HEK293T (cell line): ENCODE measurements around the gene FAXDC2.

Experiments
- CTCF ChIA-PET: fragments of 350-600 bp; formaldehyde crosslinking; extraction: SDS; loops from one replicate; lab custom pipeline; 2021; ENCODE audit warnings: antibody characterized with exemption, inconsistent platforms; lab: Yijun Ruan, JAX
- POLR2A ChIA-PET: fragments of 350-600 bp; formaldehyde crosslinking; extraction: SDS; loops from one replicate; lab custom pipeline; 2020; ENCODE audit warnings: antibody characterized with exemption, inconsistent platforms; lab: Yijun Ruan, JAX
- DNase-seq: peaks from one replicate; pipeline ENCODE4 v3.0.0; 2012; ENCODE audit warnings: mixed read lengths; ENCODE audit errors: extremely low spot score
- ARNT ChIP-seq: fragments of 450-650 bp; IDR thresholded peaks from 2 replicates; pipeline ENCODE4 v1.6.1; 2017; ENCODE audit warnings: mild to moderate bottlenecking
- BHLHE40 ChIP-seq: fragments of 450-650 bp; IDR thresholded peaks from 2 replicates; pipeline ENCODE4 v1.6.1; 2016; ENCODE audit warnings: mild to moderate bottlenecking, moderate library complexity, borderline replicate concordance
- CTBP1 ChIP-seq: fragments of 450-650 bp; IDR thresholded peaks from 2 replicates; pipeline ENCODE4 v1.6.1; 2016; ENCODE audit warnings: borderline replicate concordance
- ELF4 ChIP-seq: fragments of 450-650 bp; IDR thresholded peaks from 2 replicates; pipeline ENCODE4 v1.6.1; 2017; ENCODE audit warnings: antibody characterized with exemption
- FOXA1 ChIP-seq: fragments of 450-650 bp; IDR thresholded peaks from 2 replicates; pipeline ENCODE4 v1.6.1; 2016; ENCODE audit warnings: mild to moderate bottlenecking
- FOXK2 ChIP-seq: fragments of 450-650 bp; IDR thresholded peaks from 2 replicates; pipeline ENCODE4 v1.6.1; 2016; ENCODE audit warnings: mild to moderate bottlenecking
- FOXM1 ChIP-seq: fragments of 450-650 bp; IDR thresholded peaks from 2 replicates; pipeline ENCODE4 v1.6.1; 2017; ENCODE audit warnings: mild to moderate bottlenecking, borderline replicate concordance
- HDGF ChIP-seq: fragments of 450-650 bp; IDR thresholded peaks from 2 replicates; pipeline ENCODE4 v1.6.1; 2017; ENCODE audit warnings: antibody characterized with exemption, borderline replicate concordance
- L3MBTL2 ChIP-seq: fragments of 450-650 bp; conservative IDR thresholded peaks from 2 replicates; pipeline ENCODE4 v1.6.1; 2016; ENCODE audit warnings: mild to moderate bottlenecking
- LEF1 ChIP-seq: fragments of 450-650 bp; IDR thresholded peaks from 2 replicates; pipeline ENCODE4 v1.6.1; 2017; ENCODE audit warnings: mild to moderate bottlenecking, borderline replicate concordance
- NFRKB ChIP-seq: fragments of 450-650 bp; IDR thresholded peaks from 2 replicates; pipeline ENCODE4 v1.6.1; 2016; ENCODE audit warnings: mild to moderate bottlenecking, moderate library complexity
- SP1 ChIP-seq: fragments of 450-650 bp; IDR thresholded peaks from 2 replicates; pipeline ENCODE4 v1.6.1; 2017
- SUZ12 ChIP-seq: fragments of 450-650 bp; IDR thresholded peaks from 2 replicates; pipeline ENCODE4 v1.6.1; 2016; ENCODE audit warnings: mild to moderate bottlenecking
- TARDBP ChIP-seq: fragments of 450-650 bp; IDR thresholded peaks from 2 replicates; pipeline ENCODE4 v1.6.1; 2016
- ZNF384 ChIP-seq: fragments of 450-650 bp; IDR thresholded peaks from 2 replicates; pipeline ENCODE4 v1.6.1; 2016
- TF ChIP-seq, protein P1 (sequence below): fragments of 450-650 bp; IDR thresholded peaks from 2 replicates; pipeline ENCODE4 v1.6.1; 2016

FAXDC2 gene

DNA sequence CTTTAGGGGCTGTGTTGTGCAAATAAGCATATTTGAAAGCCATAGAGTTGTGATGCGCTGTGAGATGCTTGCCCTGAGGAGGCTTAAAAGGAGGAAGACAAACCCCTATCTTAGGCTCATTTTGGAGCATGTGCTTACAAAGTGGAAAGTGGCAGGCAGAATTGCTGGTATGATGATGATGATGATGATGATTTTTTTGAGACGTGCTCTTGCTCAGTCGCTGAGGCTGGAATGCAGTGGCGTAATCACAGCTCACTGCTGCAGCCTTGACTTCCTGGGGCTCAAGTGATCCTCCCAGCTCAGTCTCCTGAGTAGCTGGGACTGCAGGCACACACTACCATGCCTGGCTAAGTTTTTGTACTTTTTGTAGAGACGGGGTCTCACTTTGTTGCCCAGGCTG lies 9.7 kb upstream of the FAXDC2 start:
- POLR2A ChIA-PET, result interaction anchor here (1.3 kb wide), 1 partner anchor 9 kb away, joined by 5 read pairs; the partner anchor contains the start of gene FAXDC2
- DNase-seq, result no peak
- CTCF ChIA-PET, result interaction anchor here (0.7 kb wide), 1 partner anchor 16 kb away, joined by 3 read pairs; no protein-coding TSS in a partner anchor
- no peak for TF ChIP-seq SP1
- no peak for TF ChIP-seq TARDBP
- TF ChIP-seq, protein P1, sequence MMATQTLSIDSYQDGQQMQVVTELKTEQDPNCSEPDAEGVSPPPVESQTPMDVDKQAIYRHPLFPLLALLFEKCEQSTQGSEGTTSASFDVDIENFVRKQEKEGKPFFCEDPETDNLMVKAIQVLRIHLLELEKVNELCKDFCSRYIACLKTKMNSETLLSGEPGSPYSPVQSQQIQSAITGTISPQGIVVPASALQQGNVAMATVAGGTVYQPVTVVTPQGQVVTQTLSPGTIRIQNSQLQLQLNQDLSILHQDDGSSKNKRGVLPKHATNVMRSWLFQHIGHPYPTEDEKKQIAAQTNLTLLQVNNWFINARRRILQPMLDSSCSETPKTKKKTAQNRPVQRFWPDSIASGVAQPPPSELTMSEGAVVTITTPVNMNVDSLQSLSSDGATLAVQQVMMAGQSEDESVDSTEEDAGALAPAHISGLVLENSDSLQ, result no peak

DNA sequence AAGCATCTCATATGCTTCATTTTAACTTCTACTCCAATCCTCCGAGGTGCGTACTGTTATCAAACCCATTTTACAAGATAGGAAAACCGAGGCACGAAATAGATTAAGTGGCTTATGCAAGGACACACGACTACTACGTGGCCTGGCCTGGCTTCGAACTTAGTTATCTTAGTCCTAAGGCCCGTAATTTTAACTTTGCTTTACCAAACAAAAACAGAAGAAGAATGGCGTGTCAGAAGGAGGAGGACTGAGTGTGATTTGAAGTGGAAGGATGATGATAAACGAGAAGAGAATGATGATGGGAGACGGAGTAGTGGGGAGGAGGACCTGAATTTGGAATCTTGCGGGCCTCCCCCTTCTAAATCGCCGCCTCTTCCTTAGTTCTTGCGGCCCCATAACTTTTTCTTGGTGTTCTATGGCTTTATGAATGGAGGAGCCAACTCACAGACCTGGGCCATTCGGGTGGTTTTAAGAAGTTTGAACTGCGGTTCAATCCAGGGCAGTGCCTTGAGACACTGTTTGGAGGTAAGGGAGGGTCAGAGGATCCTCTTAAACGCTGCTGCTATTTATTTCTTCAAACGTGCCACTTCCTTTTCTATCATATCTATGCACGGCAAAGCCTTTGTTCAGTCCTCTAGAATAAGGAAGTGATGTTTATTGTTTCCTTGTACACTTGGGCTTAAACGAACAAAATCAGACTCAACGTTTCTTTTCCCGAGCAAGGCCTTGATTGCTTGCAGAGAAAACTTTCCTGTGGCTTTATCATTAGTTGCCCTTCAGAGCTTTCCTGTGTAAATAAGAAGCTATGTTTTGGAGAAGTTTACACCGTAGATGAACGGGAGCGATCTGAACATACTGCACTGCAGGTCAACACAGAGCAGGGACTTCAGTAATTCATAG lies 8.8 kb upstream of the FAXDC2 start:
- CTCF ChIA-PET, result interaction anchor here (0.6 kb wide), 1 partner anchor 335 kb away, joined by 3 read pairs; no protein-coding TSS in a partner anchor
- DNase-seq, result no peak
- TF ChIP-seq, protein P1, result no peak
- TF ChIP-seq NFRKB, result no peak
- TF ChIP-seq ELF4, result no peak
- TF ChIP-seq CTBP1, result no peak
- no peak for TF ChIP-seq FOXM1
- no peak for TF ChIP-seq L3MBTL2
- no peak for TF ChIP-seq ZNF384
- no peak for TF ChIP-seq HDGF
- TF ChIP-seq FOXK2, result no peak
- no peak for TF ChIP-seq SUZ12
- no peak for TF ChIP-seq SP1
- TF ChIP-seq FOXA1, result no peak
- TF ChIP-seq TARDBP, result no peak
- no peak for TF ChIP-seq LEF1
- TF ChIP-seq BHLHE40, result no peak
- TF ChIP-seq ARNT, result no peak
- POLR2A ChIA-PET, result interaction anchor here (0.6 to 2.5 kb wide), 12 partner anchors 8 to 205 kb away, joined by 3 to 14 read pairs (median 4); partner anchors contain the start of genes FAXDC2 and GEMIN5

DNA sequence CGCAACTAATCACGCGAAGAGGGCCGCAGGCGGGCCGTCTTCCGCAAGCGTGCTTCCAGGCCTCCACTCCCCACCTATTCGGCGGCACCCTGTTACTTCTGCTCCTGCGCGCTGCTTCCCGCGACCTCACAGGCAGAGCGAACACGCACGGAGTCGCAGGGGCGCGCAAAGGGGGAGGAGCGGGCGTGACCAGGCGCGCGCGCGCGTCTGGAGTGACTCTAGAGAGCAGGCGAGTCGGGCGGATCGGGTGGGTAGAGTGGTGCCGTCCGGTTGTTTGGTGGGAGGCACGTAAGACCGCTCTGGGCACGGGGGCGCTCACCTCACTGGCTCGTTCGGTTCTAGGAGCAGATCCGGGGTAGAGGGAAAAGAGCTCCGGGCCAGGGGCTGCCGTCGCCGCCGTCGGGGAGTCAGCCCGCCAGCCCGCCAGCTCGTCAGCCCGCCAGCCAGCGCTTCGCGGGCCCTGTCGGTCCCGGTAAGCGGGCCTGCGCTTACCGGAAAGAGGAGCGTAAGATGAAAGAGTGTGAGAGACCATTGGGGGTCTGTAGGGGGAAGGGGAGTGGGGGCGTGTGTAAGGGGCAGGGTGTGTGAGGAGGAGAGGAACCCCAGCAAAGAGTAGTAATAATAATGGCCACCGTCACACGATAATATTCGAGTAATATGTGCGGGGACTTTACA lies 8.0 kb upstream of the FAXDC2 start, which contains the start of gene CNOT8:
TSS of gene CNOT8 (plus strand) at position 331 of the 675 bp plus-strand sequence. CDS start 4,652 bp downstream, outside the sequence.
- POLR2A ChIA-PET, result interaction anchor here (0.6 to 2.5 kb wide), 15 partner anchors 8 to 204 kb away, joined by 3 to 14 read pairs (median 4); partner anchors contain the start of genes FAXDC2 and GEMIN5
- DNase-seq, result peak; percentile 88
- CTCF ChIA-PET, result interaction anchor here (0.6 kb wide), 1 partner anchor 334 kb away, joined by 3 read pairs; no protein-coding TSS in a partner anchor
- TF ChIP-seq ARNT, result 0 out of 2 replicates have a peak, but pooled peaks have one; percentile 25
- no peak for TF ChIP-seq SP1
- TF ChIP-seq, protein P1, result peak; percentile 9; the same call in 1 of the 2 replicates

DNA sequence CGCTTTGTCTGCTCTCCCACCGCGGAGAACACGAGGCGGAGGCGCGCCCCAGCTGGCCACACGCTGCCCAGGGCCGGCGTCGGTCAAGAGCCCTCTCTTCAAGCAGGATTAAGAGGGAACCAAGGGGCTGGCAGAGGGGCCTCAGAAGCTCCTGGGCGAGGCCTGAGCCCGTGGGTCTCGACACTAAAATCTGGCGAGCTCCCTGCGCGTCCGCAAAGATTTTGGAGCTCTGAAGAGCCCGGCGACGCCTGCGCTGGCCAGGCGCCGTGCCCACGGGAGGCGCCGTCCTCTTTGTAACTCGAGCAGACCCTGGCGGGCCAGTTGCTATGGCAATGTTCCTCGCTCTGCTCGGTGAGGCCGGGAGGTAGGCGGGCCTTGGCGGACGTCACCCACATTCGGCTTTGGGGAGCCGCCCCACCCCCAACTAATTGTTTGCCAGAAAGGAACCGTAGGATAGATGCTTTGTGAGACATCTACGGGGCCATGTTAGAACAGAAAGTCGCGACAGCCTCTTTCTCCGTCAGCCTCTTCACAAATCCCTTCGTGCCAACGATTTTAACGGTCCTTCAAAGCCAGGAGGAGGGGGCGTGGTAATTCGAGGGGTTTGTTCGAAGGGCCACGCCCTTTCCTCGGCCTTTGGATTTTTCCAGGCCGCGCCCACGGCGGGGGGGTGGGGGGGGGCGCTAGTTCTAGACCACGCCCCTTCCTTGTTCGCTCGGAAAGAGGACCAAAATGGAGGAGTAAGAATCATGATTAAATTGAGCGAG lies 7.3 kb upstream of the FAXDC2 start:
- TF ChIP-seq SUZ12 (no peak), FOXM1 (peak; percentile 92), CTBP1 (no peak), L3MBTL2 (peak; percentile 86), LEF1 (no peak; the same call in 1 of the 2 replicates), TARDBP (no peak), FOXA1 (no peak), FOXK2 (no peak)
- TF ChIP-seq, protein P1, result no peak
- POLR2A ChIA-PET, result interaction anchor here (0.9 to 2.5 kb wide), 20 partner anchors 7 to 203 kb away, joined by 3 to 14 read pairs (median 4); partner anchors contain the start of genes FAXDC2 and GEMIN5
- CTCF ChIA-PET, result interaction anchor here (0.6 to 1.3 kb wide), 3 partner anchors 12 to 207 kb away, joined by 3 to 4 read pairs (median 4); no protein-coding TSS in a partner anchor
- DNase-seq, result peak; percentile 83

DNA sequence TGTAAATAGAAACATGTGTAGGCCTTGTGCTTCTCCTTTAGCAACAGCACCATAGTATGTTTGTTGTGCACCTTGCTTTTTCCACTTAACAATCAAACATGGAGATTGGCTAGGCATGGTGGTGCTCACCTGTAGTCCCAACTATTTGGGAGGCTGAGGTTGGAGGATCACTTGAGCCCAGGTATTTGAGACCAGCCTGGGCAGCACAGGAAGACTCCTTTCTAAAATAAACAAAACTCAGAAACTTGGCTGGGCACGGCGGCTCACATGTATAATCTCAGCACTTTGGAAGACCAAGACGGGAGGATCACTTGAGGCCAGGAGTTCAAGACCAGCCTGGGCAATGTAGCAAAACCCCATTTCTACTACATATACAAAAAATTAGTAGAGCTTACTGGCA lies 948 bp upstream of the FAXDC2 start:
- no peak for DNase-seq
- ChIA-PET POLR2A (interaction anchor here (1.0 to 1.9 kb wide), 5 partner anchors 8 to 87 kb away, joined by 3 to 7 read pairs (median 4); partner anchors contain the start of gene GEMIN5), CTCF (no interaction called here)
- no peak for TF ChIP-seq ARNT
- no peak for TF ChIP-seq SP1
- TF ChIP-seq SUZ12, result no peak
- TF ChIP-seq FOXK2, result no peak
- TF ChIP-seq ELF4, result no peak
- TF ChIP-seq FOXM1, result no peak
- no peak for TF ChIP-seq HDGF
- no peak for TF ChIP-seq LEF1
- no peak for TF ChIP-seq NFRKB
- TF ChIP-seq L3MBTL2, result no peak
- TF ChIP-seq, protein P1, result no peak
- no peak for TF ChIP-seq ZNF384
- no peak for TF ChIP-seq BHLHE40
- no peak for TF ChIP-seq TARDBP
- no peak for TF ChIP-seq CTBP1
- no peak for TF ChIP-seq FOXA1
